Epithelial cell of esophagus (primary cell): ENCODE data around the gene ZFHX2.

Experiments
- DNase-seq: peaks from one replicate; pipeline ENCODE4 v3.0.0; 2010; ENCODE audit warnings: low read depth
- H3K4me3 ChIP-seq: 2 replicates; pipeline ENCODE4 v1.5.1; 2011; ENCODE audit warnings: mild to moderate bottlenecking, low read length, control low read depth
- TF ChIP-seq, protein P1 (sequence below): IDR thresholded peaks from 2 replicates; pipeline ENCODE4 v1.5.1; 2011; ENCODE audit warnings: low read depth, mild to moderate bottlenecking, low read length, control low read depth, inconsistent platforms; ENCODE audit not compliant: insufficient read depth; ENCODE audit errors: missing control alignments

Gene ZFHX2

GRCh38 chr14:23577710-23578392 lies 26.3 kb upstream of the ZFHX2 start:
- TF ChIP-seq, protein P1, sequence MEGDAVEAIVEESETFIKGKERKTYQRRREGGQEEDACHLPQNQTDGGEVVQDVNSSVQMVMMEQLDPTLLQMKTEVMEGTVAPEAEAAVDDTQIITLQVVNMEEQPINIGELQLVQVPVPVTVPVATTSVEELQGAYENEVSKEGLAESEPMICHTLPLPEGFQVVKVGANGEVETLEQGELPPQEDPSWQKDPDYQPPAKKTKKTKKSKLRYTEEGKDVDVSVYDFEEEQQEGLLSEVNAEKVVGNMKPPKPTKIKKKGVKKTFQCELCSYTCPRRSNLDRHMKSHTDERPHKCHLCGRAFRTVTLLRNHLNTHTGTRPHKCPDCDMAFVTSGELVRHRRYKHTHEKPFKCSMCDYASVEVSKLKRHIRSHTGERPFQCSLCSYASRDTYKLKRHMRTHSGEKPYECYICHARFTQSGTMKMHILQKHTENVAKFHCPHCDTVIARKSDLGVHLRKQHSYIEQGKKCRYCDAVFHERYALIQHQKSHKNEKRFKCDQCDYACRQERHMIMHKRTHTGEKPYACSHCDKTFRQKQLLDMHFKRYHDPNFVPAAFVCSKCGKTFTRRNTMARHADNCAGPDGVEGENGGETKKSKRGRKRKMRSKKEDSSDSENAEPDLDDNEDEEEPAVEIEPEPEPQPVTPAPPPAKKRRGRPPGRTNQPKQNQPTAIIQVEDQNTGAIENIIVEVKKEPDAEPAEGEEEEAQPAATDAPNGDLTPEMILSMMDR: no peak
- no peak overlapping the region for H3K4me3 ChIP-seq
- no peak for DNase-seq

DNA sequence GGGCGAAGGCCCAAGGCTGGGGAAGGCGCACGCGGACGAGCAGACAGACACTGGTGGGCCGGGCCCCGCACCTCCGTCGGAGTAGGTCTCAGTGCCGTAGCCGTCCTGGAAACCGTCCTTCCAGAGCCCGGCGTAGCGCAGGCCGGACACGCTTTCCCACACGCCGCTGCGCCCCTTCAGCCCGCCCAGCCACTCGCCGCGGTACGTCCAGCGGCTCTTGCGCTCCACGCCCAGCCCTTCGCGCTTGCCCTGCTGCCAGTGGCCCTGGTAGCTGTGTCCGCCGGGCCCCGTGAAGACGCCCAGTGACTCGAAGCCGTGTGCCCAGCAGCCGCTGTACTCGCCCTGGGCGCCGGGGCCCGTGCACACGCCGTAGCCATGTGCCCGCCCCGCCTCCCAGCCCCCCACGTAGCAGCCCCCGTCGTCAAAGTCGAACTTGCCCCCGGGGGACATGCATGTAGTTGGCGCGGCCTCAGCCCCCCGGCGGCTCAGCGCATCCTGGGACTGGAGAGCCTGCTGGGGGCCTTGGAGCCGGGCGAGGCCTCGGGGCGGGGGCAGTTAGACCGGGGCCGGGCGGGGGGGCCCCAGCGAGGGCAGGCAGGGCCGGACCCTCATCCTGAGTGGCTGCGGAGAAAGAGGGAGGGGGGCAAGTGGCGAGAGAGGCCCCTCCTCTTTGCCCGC lies 25.6 kb upstream of the ZFHX2 start:
- no peak for DNase-seq

GRCh38 chr14:23573384-23574015 lies 21.9 kb upstream of the ZFHX2 start:
- DNase-seq: no peak
- TF ChIP-seq, protein P1: no peak
- H3K4me3 ChIP-seq: no peak overlapping the region

More for the DNA sequence above, 25.6 kb upstream of the ZFHX2 start:
- TF ChIP-seq, protein P1: no peak
- H3K4me3 ChIP-seq: no peak overlapping the region

- TF ChIP-seq, protein P1: no peak
These were observed 21.3 kb upstream of the ZFHX2 start for GRCh38 chr14:23572836-23573235.

GRCh38 chr14:23572524-23572828 lies 20.9 kb upstream of the ZFHX2 start:
- TF ChIP-seq, protein P1: no peak
- no peak overlapping the region for H3K4me3 ChIP-seq
- DNase-seq: no peak

More at GRCh38 chr14:23572836-23573235, 21.3 kb upstream of the ZFHX2 start:
- no peak overlapping the region for H3K4me3 ChIP-seq
- DNase-seq: no peak

DNA sequence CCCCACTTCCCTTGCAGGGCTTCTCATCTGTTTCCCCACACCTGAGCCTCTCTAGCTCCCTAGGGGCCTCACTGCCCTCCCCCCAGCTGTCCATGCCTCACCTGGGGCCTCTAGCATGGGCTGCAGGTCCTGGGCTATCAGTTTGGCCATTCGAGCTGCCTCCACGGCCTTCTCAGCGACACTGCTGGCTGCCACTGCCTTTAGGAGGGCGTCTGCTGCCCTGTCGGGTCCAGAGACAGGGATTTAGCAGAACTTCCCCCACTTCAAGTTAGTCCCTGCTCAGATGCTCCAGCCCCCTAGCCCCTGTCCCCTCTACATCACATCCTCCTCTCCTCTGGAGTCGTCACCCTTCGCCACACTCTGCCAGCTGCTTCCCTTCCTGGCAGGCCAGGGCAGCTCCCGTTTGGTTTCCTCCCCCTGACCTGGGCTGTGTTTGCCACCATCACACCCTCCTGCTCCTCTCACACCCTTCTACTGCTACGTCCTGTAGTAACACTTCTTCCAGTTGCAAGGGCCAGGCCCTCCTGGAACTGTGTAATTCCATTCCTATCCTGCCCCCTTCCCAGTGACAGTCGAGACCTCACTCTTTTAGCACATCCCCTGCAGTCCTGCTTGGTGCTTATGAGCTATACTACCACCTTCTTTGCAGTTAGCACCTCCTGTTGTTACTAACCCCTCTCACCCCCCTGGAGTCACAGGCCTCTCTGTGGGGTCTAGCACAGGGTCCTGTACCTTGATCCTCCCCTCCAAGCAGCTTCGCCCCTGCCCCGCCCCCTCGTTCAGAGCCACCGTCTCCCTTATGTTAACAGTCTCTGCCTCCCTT lies 20.3 kb upstream of the ZFHX2 start:
- no peak overlapping the region for H3K4me3 ChIP-seq
- TF ChIP-seq, protein P1: no peak
- no peak for DNase-seq
